AG09319 (cell line): ENCODE results near the gene ZFYVE21.

ENCODE experiments used
- DNase-seq: peaks from one replicate; pipeline ENCODE4 v3.0.0-alpha.2; 2010; ENCODE audit warnings: low read depth; ENCODE audit errors: extremely low read depth
- TF ChIP-seq, protein P1 (sequence below): IDR thresholded peaks from 2 replicates; pipeline ENCODE4 v1.5.1; 2011; ENCODE audit warnings: low read depth, mild to moderate bottlenecking, inconsistent platforms, low read length, moderate library complexity

Gene ZFYVE21

DNA sequence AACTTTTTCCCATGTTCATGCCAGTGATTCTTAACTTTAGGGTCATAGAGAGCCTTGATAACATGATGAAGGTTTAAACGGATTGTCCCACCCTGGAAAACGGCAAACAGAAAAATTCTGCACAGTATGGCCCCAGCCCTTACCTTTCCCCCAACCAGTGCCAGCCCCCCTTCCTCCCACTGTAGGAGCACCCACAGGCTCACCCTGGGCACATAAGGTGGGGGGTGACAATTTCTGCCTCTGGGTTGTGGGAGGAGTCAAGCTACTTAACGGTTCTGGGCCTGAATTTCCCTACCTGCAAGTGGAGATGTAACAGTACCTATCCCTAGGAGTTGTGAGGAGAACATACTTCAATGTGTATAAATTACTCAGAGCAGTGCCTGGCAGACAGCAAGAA, 18.4 kb upstream of the ZFYVE21 start:
- DNase-seq: no peak
- TF ChIP-seq, protein P1, sequence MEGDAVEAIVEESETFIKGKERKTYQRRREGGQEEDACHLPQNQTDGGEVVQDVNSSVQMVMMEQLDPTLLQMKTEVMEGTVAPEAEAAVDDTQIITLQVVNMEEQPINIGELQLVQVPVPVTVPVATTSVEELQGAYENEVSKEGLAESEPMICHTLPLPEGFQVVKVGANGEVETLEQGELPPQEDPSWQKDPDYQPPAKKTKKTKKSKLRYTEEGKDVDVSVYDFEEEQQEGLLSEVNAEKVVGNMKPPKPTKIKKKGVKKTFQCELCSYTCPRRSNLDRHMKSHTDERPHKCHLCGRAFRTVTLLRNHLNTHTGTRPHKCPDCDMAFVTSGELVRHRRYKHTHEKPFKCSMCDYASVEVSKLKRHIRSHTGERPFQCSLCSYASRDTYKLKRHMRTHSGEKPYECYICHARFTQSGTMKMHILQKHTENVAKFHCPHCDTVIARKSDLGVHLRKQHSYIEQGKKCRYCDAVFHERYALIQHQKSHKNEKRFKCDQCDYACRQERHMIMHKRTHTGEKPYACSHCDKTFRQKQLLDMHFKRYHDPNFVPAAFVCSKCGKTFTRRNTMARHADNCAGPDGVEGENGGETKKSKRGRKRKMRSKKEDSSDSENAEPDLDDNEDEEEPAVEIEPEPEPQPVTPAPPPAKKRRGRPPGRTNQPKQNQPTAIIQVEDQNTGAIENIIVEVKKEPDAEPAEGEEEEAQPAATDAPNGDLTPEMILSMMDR: no peak

DNA sequence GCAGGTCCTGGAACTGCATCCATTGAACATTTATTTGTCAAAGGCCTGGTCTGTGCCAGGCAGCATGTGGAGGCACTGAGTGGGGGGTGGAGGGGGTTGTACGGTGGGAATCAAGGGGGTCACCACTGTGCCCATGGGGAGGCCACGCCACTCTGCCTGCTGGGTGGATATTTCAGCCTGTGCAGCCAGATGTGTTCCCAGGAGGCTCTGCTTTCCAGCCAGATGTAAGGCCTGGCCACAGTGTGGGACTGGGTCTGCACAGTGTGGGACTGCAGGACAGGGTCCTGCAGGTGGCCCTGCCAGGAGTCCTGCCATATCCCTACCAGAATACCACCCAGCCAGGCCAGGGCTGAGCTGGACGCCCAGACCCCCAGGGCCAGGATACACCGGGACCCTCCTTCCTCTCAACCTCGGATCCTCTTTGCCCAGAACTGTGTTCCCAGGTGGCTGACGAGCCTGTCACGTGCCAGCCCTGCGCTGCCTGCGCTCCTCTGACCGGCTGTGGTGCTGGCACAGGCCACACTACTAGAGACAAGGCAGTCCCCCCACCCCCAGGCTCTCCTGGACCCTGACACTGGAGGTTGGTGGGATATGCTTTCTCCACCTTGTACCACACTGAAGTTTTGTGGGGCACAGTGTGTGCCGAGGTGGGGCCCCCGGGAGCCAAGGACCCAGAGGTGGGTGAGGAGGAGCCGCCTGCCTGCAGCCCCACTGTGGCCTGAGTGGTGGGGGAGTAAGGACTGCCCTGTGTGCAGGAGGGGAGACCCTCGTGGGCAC, 17.8 kb upstream of the ZFYVE21 start:
- TF ChIP-seq, protein P1: no peak
- no peak for DNase-seq

DNA sequence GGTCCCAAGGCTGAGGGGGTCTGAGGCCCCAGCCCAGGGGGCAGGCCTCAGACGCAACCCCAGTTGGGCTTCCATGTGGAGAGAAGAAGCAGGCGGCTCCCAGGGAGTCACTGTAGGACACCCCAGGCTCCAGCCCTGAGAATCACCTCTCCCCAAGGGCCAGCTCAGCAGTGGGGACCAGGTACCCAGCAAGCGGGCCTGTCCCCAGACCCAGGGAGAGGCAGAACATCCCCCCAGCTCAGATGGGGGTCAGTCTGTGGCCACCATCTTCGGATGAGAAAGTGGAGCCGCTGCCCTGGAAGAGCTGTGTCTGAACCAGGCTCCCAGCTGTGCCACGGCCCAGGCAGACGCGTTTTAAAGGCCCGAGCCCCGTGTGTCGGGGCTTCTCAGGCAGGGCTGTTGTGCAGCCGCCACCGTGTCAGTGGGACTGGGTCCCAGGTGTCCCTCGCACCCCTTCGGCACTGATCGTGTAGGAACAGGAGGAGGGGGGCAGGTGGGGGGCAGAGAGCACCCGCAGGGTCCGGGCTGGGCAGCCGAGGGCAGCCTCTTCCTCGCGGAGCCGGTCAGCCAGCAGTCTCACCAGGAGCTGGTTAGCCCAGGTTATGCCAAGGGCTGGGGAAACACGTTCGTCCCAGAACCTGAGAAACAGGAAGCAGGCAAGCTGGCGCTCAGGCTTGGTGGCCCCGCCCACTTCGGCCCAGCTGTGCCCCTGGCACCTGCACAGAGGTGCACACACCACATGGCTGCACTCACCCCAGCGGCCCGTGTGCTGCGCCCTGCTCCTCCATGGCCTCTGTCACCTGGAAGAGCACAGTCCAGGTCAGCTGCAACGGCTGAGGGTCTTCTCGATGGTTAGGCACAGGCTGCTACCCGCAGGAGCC, 17.0 kb upstream of the ZFYVE21 start:
- TF ChIP-seq, protein P1: no peak
- no peak for DNase-seq

DNA sequence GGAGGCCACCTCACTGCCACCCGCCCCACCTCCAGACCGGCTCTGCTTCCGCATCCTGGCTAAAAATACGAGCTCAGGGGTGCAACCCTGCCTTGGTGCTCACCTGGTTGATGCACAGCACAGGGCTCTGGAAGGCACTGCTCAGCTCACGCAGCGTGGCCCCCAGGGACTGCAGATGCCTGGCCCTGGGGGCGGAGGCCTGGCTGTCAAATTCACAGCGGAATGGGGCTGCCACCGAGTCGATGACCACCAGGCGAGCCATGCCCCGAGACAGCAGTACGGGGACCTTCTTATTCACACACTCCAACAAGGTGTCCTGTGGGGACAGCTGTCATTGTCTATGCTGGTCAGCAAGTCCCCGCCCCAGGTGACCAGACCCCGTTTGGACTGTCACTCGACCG, 16.3 kb upstream of the ZFYVE21 start:
- DNase-seq: no peak
- TF ChIP-seq, protein P1: no peak

DNA sequence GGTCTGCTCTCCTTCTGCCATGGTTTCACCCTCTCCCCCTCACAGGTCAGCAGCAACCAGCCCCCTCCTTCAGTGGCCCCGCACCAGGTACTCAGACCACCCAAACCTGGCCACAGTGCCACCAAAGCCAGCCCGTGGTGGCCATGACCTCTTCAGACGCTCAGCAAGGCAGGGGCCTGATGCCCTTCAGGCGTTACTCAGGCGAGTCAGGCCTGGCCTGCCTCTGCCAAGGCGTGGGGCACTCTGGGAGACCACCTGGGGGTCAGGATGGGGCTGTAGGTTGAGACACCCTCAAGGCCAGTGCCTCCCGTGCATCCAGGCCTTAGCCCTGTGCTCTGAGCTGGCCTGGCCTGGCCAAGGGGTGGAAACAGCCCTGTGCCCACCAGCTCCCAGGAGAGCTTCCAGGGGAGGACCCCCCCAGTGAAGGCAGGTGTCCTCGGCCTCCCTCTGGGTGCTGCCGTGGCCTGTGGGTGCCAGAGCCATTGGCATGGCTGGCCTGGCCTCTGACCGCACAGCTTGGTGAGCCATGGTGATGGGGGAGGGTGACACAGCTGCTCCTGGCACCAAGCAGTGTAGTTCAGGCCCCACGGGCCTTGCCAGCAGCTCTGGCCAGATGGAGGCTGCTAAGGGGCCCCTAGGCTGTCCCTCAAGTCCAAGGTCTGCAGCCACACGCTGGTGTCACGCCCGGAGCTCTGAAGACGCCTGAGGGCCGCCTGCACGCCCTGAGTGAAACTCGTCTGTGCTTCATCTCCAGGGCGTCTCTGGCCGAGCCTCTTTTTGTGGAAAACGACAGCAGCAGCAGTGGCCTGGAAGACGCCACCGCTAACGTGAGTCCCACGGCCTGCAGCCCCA, 15.5 kb upstream of the ZFYVE21 start:
- no peak for DNase-seq
- TF ChIP-seq, protein P1: no peak

DNA sequence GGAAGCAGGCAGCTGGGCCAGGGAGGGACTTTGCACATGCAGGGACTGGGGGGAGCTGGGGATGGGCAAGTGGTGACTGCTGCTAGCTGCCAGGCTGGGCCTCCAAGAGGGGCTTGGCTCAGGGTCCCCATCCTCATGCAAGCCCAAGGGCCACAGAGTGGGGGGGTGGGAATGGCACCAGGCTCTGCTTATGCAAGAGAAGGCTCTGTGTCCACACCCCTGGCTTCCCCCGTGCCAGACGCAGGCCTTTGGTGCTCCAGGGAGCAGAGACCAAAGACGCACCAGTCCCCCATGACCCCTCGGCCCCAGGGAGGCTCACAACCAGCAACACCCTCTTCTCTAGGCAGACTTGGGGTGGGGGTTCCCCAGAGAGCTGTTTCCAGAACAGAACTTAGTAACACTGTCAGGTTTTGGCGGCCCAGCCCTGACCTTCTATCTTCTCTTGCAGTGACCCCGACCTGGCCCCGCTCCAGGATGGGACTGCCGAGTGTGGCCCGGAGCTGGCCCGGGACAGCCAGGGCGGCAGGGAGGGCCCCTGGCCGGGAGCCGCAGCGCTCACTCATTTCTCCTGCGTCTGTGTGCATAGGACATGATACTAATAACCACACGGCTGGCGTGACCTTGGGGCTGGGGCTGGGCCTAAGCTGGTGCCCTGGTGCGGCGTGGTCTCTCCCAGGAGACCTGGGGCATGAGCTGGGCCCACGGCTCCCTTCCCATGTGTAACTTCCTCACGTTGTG, 14.7 kb upstream of the ZFYVE21 start:
- no peak for DNase-seq
- TF ChIP-seq, protein P1: no peak
